ENCODE data around the gene PIK3CD.
"Not testable (repeated sequence)": the region's sequence is repeated elsewhere in the genome, so short reads cannot be mapped to it uniquely, and the experiment has no call there.

Gene PIK3CD

DNA sequence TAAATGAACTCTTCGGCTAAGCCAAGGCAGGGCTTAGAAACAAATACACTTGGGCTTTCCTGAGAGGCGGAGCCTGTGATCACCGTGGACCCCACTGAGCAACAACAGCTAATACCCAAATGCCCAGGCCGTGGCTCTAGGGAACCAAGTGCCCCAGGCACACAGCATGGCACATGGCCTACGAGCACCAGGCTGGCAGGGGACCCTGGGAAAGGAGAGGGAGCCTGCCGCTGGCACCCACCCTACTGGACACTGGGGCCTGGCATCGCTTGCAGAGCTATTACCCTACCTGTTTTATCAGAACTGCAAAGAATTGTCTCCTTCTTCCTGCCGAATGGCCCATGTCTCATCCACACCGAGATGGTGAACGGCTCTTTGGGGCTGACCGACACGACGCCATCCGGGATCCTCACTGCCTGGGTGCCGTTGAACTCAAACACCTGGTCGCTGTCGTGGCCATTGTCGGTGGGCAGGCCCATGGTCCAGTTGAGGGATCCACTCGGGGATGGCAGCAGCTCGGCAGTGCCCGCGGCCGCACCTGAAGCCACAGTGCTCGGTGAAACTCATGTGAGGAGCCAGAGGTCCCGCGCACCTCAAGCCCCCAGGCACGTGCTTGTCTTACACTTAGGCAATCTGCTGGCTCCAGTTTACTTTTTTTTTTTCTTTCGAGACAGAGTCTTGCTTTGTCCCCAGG, 92.7 kb downstream of the PIK3CD start:
- DNase-seq: no peak

DNA sequence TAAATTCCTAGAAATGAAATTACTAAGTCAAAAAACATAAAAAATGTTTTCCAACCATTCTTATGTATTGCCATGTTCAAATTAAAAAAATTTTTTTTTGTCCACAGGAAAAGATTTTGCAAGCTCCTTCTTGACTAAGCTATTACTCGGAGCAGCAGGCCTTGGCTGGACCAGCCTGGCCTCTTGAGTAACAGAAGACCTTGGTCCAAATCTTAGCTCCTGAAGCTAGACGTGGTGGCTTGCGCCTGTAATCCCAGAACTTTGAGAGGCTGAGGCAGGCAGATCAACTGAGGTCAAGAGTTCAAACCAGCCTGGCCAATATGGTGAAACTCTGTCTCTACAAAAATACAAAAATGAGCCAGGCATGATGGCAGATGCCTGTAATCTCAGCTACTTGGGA, 94.7 kb downstream of the PIK3CD start:
- DNase-seq: no peak

DNA sequence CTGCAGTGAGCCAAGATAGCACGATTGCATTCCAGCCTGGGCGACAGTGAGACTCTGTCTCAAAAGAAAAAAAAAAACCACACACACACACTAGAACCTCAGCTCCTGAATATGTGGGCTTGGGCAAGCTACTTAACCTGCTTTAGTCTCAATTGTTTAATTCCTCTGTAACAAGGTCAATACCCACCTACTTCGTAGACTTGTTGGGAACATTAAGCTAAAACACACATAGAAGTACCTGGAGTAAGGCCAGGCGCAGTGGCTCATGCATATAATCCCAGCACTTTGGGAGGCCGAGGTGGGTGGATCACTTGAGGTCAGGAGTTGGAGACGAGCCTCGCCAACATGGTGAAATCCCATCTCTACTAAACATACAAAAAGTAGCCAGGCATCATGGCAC, 95.1 kb downstream of the PIK3CD start:
- DNase-seq: no peak

DNA sequence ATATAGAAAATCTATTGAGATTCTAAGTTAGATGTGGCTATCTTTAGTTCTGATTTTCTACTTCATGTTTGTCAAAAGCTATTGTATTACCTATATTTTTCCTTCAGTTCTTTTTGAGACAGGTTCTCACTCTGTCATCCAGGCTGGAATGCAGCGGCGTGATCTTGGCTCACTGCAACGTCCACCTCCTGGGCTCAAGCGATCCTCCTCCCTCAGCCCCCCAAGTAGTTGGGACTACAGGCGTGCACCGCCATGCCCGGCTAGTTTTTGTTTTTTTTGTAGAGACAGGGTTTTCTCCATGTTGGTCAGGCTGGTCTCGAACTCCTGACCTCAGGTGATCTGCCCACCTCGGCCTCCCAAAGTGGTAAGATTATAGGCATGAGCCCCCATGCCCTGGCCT, 96.9 kb downstream of the PIK3CD start:
- DNase-seq: not testable (repeated sequence)

DNA sequence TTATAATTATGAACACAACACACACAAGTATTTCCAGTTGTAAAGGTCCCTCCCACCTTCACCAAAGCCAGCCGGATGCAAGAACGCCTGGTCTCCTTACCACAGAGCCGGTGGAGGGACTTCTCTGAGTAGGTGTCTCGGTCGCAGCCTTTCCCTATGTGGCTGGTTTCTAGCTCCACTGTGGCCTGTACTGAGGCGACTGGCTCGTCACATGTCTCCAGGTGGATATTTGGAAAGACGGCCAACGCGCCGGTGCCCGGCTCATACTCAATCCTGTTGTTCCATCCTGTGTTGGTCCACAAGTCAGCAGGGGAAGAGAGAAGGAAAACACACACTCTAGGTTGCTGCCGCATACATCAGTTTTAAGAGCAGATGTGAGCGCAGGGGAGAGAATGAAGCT, 97.8 kb downstream of the PIK3CD start:
- no peak for DNase-seq

DNA sequence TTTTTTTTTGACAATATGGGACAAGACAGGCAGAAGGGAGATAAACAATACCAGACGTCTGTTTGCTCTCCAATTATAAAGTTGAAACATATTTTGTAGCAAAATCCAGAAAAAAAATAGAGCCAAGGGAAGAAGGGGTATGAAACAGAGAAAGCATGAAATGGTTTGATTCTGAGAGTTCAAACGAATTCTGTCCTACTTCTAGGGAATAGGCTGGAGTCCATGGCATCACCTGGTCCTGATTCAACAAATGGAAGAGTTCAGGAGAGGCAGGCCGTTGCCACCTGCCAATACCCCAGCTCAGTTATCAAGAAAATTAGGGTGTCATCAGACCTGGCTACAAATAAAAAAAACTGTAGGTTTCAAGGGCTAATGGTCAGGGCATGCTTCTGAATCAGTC, 100.4 kb downstream of the PIK3CD start:
- DNase-seq: no peak

DNA sequence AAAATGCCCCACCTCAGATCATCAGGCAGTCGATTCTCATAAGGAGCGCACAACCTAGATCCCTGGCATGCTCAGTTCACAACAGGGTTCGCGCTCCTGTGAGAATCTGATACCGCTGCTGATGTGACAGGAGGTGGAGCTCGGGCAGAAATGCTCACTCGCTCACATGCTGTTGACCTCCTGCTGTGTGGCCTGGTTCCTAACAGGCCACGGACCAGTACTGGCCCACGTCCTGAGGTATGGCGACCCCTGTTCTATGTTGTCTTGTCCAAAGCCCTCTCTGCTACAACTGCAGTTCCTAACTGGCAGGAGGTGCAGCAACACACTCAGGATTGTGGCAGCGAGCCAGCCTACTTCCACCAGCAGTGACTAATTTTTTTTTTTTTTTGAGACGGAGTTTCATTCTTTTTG, 101.6 kb downstream of the PIK3CD start:
- no peak for DNase-seq

DNA sequence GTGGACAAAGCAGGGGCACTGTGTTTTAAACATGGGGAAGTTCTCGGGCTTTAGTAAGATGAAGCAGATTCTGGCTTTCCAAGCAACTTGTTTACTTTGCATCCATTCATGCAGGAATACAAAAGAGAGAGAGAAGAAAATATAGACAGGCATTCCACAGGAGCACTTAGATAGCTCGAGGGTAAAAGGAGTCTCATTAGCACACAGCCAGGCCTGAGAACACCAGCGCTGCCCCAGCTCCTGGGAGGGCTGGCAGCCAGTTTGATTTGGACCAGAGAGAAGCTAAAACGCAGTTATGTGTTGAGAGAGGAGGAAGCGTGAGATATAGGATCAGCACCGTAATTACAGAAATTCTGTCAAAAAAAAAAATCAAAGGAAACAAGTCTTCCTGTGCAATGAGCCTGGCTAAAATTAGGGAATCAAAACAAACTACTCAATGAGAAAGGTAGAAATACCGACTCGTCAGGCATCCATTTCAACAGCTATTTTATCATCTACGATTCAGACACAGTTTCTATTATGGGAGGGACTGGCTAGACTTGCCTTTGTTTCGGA, 104.0 kb downstream of the PIK3CD start:
- DNase-seq: no peak

DNA sequence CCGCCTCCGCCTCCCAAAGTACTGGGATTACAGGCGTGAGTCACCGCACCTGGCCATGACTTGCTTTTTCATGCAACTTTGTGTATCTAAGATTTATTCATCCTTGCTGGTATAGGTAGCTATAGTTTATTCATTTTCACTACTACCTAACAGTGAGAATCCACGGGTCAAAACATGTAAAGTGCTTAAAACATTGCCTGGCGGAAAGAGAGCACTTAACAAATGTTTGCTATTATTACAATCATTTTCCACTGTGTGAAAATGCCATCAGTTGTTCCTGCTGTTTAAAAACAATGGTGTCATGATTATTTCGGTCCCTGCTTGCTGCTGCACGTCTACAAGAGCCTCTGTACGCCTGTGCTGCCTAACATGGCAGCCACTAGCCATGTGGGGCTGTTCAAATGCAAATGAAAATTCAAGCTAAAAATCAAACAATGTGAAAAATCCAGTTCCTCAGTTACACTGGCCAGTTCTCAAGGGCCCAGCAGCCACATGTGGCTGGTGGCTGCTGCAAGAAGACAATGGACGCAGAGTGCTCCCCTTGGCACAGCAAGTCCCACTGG, 107.1 kb downstream of the PIK3CD start:
- DNase-seq: no peak

DNA sequence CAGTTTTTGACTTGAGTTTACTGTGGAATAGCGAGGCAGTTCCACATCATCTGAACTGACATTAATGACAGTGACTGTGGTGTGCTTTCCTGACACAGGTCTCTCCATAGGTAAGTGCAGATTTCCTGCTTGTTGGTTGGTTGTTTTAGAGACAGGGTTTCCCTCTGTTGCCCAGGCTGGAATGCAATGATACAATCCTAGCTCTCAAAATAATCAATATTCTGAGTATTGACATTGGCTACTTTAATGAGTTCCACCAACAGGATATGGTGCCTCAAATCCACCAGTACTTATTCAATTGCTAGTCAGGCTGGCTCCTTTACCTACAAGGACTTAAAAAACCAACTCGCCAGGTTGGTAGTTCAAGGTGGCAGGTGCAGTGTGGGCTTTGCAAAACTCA, 108.4 kb downstream of the PIK3CD start:
- DNase-seq: no peak

DNA sequence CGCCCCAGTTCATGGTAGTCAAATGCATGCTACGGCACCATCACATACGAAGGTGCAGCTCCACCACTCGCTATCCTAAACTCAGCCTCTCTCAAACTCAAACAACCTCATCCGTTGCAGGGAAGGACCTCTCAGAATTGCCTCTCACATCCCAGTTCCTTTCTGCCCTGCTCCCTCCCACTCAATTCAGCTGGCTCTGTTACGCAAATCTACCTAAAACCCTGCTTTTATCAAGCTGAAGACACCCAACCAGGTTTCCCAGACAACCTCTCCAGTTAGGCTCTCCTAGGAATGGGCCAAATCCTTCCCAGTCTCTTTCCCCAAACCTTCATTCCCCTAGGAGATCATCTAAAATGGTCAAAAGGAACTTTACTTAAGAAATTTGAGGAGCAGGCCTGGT, 109.3 kb downstream of the PIK3CD start:
- DNase-seq: no peak

DNA sequence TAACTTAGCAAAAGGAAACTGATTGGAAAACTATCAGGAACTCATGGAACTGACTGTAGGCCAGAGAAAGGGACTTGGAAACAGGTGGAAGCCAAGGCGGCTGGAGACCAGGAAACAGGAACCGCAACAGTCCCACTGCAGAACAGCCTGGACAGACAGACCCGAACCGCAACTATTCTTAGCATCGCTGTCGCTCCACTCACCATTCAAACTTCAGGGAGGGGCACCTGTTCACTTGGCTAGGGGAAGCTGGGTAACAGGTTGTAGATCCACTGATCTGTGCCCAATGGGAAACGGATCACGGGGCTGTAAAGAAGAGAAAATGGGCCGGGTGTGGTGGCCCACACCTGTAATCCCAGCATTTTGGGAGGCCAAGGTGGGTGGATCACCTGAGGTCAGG, 110.3 kb downstream of the PIK3CD start:
- no peak for DNase-seq

DNA sequence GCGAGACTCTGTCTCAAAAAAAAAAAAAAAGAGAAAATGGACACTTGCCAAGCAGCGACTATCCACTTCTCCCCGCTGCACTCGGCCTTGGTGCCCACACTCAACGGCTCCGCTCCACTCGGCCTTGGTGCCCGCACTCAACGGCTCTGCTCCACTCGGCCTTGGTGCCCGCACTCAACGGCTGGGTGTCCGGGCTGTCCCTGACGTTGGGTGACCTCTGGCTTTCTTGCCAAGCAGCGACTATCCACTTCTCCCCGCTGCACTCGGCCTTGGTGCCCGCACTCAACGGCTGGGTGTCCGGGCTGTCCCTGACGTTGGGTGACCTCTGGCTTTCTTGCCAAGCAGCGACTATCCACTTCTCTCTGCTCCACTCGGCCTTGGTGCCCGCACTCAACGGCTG, 110.9 kb downstream of the PIK3CD start:
- not testable (repeated sequence) for DNase-seq

DNA sequence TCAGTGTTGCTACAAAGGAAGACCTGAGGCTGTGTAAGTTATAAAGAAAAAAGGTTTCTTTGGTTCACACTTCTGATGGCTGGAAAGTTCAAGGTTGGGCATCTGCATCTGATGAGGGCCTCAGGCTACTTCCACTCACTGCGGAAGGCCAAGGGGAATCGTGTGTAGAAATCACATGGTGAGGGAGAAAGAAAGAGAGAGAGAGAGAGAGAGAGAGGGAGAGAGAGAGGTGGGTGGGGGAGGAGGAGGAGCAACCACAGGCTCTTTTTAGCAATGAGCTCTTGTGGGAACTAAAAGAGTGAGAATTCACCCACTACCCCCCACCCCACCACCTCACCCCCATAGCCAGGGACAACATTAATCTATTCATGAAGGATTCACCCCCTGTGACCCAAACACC, 112.4 kb downstream of the PIK3CD start:
- no peak for DNase-seq

DNA sequence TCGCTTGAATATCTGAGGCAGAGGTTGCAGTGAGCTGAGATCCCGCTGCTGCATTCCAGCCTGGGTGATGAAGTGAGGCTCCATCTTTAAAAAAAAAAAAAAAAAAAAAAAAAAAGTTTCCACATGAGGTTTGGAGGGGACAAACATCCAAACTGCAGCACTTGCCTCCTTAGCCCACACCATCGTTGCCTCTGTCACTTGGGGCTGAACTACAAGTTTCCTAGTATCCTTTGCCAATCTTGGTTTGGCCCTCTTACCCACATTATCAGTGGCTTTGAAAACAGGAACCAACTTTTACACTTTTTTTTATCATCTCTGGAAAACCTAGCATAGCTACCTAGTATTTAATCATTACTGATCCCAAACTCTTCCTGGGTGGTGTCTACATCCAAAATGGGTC, 113.0 kb downstream of the PIK3CD start:
- DNase-seq: no peak

DNA sequence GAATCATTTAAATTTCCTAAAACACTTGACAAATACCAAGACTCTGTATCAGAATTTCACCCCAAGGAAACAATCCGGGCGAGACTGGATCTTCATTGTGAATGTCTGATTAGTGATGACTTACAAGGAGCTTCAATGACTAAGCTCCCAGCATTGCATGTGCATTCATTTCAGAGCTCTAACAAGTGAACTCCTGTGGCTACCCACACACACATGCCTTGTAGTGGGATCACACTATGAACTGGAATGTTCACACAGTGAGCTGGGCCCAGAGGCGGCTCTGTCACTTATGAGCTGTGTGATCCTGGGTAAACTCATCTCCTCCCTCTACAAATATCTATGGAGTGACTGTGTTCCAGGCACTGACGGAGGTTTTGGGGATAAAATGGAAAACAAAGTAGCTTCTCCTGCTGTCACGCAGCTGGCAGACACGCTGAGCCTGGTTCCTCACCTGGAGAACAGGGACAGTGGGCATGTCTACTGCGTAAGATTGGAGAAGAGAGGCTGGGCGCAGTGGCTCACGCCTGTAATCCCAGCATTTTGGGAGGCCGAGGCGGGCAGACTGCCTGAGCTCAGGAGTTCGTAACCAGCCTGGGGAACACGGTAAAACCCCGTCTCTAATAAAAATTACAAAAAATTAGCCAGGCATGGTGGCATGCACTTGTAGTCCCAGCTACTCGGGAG, 115.4 kb downstream of the PIK3CD start:
- no peak for DNase-seq

DNA sequence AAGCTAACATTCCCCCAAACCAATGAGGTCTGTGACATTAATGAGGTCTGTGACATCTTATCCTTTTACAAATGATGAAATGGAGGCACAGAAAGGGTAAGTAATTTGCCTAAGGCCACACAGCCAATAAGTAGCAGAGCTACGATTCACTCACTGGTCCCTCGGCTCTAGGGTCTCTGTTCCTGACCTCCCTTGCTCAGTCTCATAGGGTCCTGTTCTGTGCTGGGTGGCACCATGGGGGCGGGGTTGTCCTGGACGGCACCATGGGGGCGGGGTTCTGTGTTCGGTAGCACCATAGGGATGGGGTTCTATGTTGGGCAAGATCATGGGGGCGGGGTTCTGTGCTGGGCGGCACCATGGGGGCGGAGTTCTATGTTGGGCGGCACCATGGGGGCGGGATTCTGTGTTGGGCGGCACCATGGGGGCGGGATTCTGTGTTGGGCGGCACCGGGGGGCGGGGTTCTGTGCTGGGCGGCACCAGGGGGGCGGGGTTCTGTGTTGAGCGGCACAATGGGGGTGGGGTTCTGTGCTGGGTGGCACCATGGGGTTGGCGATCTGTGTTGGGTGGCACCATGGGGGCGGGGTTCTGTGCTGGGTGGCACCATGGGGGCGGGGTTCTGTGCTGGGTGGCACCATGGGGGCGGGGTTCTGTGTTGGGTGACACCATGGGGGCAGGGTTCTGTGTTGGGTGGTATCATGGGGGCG, 116.6 kb downstream of the PIK3CD start:
- DNase-seq: no peak

DNA sequence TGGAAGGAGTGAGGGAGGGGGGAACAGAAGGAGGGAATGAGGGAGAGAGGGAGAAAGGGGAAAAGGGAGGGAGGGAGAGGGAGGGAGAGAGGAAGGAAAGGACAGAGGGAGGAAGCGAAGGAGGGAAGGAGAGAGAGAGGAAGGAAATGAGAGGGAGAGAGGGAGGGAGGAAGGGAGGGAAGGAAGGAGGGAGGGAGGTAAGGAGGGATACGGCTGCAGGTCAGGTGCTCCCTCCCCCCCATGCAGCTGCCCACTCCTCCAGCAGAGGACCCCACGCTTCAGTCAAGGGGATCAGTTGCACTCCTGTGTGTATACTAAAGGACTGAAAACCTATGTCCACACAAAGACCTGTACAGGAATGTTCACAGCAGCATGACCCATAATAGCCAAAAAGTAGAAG, 117.5 kb downstream of the PIK3CD start:
- DNase-seq: no peak

DNA sequence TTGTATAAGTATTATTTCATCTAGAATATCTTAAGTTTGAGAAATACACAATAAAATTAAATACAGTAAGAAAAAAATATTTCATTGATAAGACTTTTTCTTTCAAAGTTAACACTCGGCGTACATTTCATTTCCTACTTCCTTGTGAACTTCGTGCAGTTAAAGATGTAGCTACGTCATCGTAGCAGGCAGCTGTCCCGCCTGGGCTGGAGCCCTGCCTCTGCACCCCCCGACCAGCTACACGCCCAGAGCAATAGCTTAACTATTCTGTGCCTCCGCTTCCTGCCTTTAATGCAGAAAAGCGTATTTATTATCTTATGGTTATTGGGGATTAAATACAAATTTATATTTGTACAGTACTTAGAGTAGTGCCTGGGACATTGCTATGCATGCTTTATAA, 118.8 kb downstream of the PIK3CD start:
- DNase-seq: no peak

DNA sequence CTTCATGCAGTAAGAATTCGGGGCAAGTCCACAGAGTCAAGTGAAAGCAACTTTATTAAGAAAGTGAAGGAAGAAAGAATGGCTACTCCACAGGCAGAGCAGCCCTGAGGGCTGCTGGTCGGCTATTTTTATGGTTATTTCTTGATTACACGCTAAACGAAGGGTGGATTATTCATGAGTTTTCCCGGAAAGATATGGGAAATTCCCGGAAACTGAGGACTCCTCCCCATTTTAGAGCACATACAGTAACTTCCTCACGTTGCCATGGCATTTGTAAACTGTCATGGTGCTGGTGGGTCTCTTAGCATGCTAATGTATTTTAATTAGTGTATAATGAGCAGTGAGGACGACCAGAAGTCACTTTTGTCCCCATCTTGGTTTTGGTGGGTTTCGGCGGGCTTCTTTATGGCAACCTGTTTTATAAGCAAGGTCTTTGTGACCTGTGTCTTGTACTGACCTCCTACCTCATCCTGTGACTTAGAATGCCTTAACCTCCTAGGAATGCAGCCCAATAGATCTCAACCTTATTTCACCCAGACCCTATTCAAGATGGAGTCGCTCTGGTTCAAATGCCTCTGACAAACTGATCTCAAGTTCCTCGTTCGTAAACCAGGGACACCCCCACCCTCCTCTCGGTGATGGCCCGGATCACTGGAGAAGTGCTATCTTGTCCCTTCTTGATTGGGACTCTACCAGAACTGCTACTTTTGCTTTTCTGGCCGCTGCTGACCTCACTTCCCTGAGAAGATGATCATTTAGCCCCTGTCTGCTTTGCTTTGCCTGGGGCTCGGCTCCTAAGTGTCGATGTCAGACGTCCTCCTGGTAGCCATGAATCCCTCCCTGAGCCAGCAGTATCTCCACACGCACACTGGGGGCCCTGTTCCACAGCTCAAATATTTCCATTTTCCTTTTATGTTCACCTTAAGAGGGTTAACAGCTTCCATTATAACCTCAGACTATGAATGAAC, 123.5 kb downstream of the PIK3CD start:
- no peak for DNase-seq

DNA sequence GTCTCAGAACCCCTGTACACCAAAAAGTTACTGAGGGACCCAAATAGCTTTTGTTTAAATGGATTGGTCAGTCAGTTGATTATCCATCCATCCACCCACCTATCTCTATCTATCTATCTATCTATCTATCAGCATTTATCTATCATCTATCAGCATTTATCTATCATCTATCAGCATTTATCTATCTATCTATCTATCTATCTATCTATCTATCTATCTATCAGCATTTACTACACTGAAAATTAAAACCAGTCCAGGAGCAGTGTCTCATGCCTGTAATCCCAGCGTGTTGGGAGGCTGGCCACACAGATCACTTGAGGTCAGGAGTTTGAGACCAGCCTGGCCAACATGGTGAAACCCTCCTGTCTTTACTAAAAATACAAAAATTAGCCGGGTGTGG, 125.2 kb downstream of the PIK3CD start:
- no peak for DNase-seq
